GM18868 (cell line): ENCODE results near the gene ELF4.

Experiments used
- ATAC-seq: cut with Tn5 transposase; IDR thresholded peaks from one replicate; pipeline ENCODE4 v1.9.1; 2021; ENCODE audit warnings: mild to moderate bottlenecking, moderate library complexity; ENCODE audit not compliant: unreplicated experiment

ELF4 gene

GRCh38 chrX:130053236-130053635, 57.1 kb downstream of the ELF4 start:
- ATAC-seq, result no peak

- ATAC-seq, result no peak
These were observed 59.0 kb downstream of the ELF4 start for GRCh38 chrX:130051176-130051845.

DNA sequence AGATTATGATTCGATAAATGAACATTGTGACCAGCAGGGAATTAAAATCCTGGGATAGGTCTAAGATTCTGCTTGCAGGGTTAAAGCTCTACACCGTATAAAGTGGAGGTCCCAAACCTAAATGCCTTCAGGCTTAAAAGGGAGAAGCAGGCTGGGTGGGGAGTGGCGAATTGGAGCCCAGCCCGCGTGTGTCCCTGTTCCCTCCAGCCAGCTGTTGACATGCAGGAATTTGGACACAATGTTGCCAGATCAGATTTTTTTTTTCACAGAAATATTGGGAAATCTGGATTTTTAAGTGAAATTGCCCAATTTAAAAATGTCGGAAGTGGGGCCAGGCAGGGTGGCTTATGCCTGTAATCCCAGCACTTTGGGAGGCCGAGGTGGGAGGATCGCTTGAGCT, 60.5 kb downstream of the ELF4 start:
- ATAC-seq, result no peak

DNA sequence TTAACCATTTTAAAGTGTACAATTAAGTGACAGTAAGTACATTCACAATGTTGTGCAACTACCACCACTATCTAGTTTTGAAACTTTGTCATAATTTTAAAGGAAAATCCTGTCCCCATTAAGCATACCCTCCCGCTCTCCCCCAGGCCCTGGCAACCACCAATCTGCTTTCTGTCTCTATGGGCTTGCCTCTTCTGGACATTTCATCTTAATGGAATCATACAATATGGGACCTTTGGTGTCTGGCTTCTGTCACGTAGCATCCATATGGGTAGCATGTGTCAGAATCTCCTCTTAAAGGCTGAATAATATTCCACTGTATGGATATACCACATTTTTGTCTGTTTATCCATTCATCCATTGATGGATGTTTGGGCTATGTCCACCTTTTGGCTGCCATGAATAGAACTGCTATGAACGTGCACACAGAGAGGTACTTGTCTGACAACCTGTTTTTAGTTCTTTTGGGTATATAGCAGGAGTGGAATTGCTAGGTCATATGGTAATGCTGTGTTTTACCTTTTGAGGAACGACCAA, 61.5 kb downstream of the ELF4 start:
- ATAC-seq, result no peak

DNA sequence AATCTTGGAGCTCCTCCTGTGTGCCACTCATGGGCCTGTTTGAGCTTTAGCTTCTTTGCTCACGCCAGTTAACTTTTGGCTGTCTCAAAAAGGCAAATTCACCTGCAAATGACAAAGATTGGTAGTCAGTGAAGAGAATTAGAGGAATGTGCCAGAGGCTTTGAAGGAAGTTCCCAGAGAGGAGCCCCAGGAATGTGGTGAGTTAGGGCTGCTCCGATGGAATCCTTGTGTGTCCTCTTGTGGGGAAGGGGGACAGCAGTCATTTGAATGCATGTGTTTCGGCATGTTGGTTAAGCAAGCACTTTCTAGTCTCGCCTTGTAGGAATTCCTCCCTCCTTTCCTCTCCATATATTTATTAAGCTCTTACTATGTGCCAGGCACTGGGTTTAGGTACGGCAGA, 62.9 kb downstream of the ELF4 start:
- ATAC-seq, result no peak

DNA sequence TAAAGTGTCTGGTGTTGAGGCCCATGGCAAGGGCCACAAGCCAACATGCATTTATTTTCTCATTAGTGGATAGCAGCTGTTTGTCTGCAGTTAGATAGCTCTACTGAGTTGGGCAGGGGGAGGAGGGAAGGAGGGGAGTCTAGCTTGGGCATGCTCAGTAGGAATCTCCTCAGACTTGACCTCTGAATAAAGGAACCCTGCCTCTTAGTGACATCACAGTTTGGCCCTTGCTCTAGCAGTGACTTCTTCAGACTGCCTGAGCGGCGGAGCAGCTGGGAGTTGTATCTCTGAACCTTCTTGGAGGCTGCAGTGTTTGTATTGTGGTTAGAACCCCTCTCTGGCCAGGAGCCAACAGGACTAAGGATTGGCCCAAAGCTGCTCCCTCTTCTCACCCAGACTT, 70.5 kb downstream of the ELF4 start:
- ATAC-seq, result no peak

DNA sequence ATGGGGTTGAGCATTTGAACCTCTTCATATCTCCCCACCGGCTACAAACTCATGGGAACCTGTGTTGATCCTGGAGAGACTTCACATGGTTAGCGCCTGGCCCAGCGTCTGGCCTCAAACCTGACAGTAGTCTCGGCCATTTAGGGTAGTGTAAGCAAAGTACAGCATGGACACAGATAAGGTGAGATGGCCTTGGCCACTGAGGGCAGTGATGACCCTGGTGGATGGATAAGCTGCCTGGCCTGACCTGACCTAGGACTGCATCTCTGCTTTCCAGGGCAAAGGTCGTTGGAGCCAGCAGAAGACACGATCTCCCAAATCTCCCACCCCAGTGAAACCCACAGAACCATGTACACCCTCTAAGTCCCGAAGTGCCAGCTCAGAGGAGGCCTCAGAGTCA, 76.1 kb downstream of the ELF4 start:
- ATAC-seq, result no peak

GRCh38 chrX:130032552-130032951, 77.7 kb downstream of the ELF4 start:
- ATAC-seq, result no peak

- no peak for ATAC-seq
These were observed 79.5 kb downstream of the ELF4 start for GRCh38 chrX:130030826-130031225.

GRCh38 chrX:130028196-130028595, 82.1 kb downstream of the ELF4 start:
- no peak for ATAC-seq

GRCh38 chrX:130027569-130027968, 82.7 kb downstream of the ELF4 start:
- no peak for ATAC-seq

DNA sequence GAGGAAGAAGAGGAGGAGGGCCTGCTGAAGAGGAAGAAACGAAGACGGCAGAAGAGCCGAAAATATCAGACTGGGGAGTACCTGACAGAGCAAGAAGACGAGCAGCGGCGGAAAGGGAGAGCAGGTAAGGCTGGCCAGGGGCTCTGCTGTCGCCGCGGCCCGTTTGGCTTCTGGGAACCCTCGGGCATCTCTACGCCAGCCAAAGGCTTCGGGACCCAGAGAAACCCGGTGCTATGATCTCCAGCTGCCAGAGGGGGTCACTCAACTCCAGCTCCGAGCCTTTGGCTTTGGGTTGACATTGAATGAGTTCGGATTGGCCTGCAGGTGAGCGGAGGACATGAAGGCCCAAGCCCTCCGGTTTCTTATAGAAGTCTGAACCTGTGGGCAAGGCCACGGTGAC, 85.0 kb downstream of the ELF4 start:
- ATAC-seq, result no peak

GRCh38 chrX:130024127-130024526, 86.2 kb downstream of the ELF4 start:
- peak; percentile 100 for ATAC-seq

GRCh38 chrX:130020661-130021324, 89.5 kb downstream of the ELF4 start:
- no peak for ATAC-seq

DNA sequence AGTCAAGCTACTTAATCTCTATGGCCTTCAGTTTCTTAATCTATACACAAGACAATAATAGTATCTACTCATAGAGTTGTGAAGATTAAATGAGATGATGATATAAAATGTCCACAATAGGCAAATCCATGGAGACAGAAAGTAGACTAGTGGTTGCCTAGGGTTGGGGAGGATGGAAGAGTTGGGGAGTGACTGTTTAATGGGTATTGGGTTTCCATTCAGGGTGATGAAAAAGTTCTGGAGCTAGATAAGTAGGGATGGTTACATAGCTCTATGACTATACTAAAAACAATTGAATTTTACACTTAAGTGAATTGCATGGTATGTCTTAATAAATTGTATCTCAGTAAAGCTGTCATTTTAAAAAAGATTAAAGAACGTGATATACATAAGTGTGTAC, 92.2 kb downstream of the ELF4 start:
- no peak for ATAC-seq

DNA sequence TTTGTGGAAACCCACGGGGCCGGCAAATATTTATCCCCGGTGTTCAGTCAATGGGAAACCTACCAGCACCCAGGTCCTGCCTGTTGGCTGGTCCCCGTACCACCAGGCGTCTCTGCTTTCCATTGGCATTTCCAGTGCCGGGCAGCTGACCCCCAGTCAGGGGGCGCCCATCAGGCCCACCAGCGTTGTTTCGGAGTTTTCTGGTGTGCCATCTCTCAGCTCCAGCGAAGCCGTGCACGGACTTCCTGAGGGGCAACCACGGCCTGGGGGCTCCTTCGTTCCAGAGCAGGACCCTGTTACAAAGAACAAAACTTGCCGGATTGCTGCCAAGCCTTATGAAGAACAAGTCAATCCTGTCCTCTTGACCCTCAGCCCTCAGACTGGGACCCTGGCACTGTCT, 95.1 kb downstream of the ELF4 start:
- no peak for ATAC-seq
